GM12878 (cell line): ENCODE results near the gene TBC1D5. TPM values are rescaled to one million over a fixed set of nuclear protein-coding genes. Genes with fewer than 3 reads are reported as not detected.

Experiments
- ATF2 ChIP-seq: IDR thresholded peaks from 2 replicates; pipeline ENCODE4 v1.6.1; 2012; ENCODE audit warnings: low read length, inconsistent platforms
- CTCF ChIP-seq, 3 experiments: IDR thresholded peaks in 2 of 3; conservative IDR thresholded peaks in 1 of 3; 2 replicates each; pipeline ENCODE4 v1.5.1; 2011; ENCODE audit warnings: low read depth in 3 of 3, low read length in 3 of 3, mild to moderate bottlenecking in 3 of 3, control low read depth in 2 of 3, moderate library complexity in 2 of 3, inconsistent platforms in 1 of 3, mixed read lengths in 1 of 3; ENCODE audit not compliant: control insufficient read depth in 2 of 3, insufficient read depth in 1 of 3; ENCODE audit errors: extremely low read depth in 1 of 3
- EP300 ChIP-seq, 2 experiments: fragments of 150-350 bp in 1 of 2; IDR thresholded peaks; 2 replicates each; pipeline ENCODE4 v1.6.1; 2011 to 2012; ENCODE audit warnings: low read depth in 2 of 2, low read length in 2 of 2, borderline replicate concordance in 1 of 2, improper control_type of control experiment in 1 of 2, inconsistent platforms in 1 of 2; ENCODE audit not compliant: control insufficient read depth in 1 of 2
- FOXM1 ChIP-seq: IDR thresholded peaks from 2 replicates; pipeline ENCODE4 v1.6.1; 2012; ENCODE audit warnings: low read depth, mild to moderate bottlenecking, inconsistent platforms, low read length, moderate library complexity
- HSF1 ChIP-seq: fragments of 150-350 bp; IDR thresholded peaks from 2 replicates; pipeline ENCODE4 v1.6.1; 2014; ENCODE audit warnings: mild to moderate bottlenecking, low read depth, low read length
- LARP7 ChIP-seq: fragments of 450-650 bp; IDR thresholded peaks from 2 replicates; pipeline ENCODE4 v1.6.1; 2017; ENCODE audit warnings: mild to moderate bottlenecking
- MYB ChIP-seq: fragments of 150-350 bp; IDR thresholded peaks from 2 replicates; pipeline ENCODE4 v1.6.1; 2014; ENCODE audit warnings: mild to moderate bottlenecking, low read depth, low read length, borderline replicate concordance
- NFYA ChIP-seq: IDR thresholded peaks from 2 replicates; pipeline ENCODE4 v1.6.1; 2011; ENCODE audit warnings: low read depth, mild to moderate bottlenecking, low read length, improper control_type of control experiment, borderline replicate concordance
- PKNOX1 ChIP-seq: fragments of 450-650 bp; IDR thresholded peaks from 2 replicates; pipeline ENCODE4 v1.6.1; 2016; ENCODE audit warnings: mild to moderate bottlenecking
- RAD21 ChIP-seq: IDR thresholded peaks from 2 replicates; pipeline ENCODE4 v1.6.1; 2011; ENCODE audit warnings: mild to moderate bottlenecking, low read depth, low read length, moderate library complexity; ENCODE audit not compliant: insufficient read depth
- SKIL ChIP-seq: fragments of 450-650 bp; IDR thresholded peaks from 2 replicates; pipeline ENCODE4 v1.6.1; 2017; ENCODE audit warnings: mild to moderate bottlenecking, low read depth, inconsistent platforms; ENCODE audit not compliant: poor library complexity, severe bottlenecking
- SP1 ChIP-seq: IDR thresholded peaks from one replicate; pipeline ENCODE4 v1.6.1; 2011; ENCODE audit warnings: low read depth, low read length
- SRF ChIP-seq, 2 experiments: IDR thresholded peaks; 2 replicates each; pipeline ENCODE4 v1.6.1; 2011; ENCODE audit warnings: low read depth in 2 of 2, low read length in 2 of 2, mild to moderate bottlenecking in 1 of 2, moderate library complexity in 1 of 2
- USF2 ChIP-seq: IDR thresholded peaks from 2 replicates; pipeline ENCODE4 v1.6.1; 2011; ENCODE audit warnings: low read depth, low read length, improper control_type of control experiment, borderline replicate concordance
- YY1 ChIP-seq: IDR thresholded peaks from 2 replicates; pipeline ENCODE4 v1.6.1; 2011; ENCODE audit warnings: low read depth, mild to moderate bottlenecking, low read length
- ZBTB33 ChIP-seq: fragments of 450-650 bp; IDR thresholded peaks from 2 replicates; pipeline ENCODE4 v1.6.1; 2017; ENCODE audit warnings: mild to moderate bottlenecking
- ZSCAN29 ChIP-seq: fragments of 450-650 bp; IDR thresholded peaks from 2 replicates; pipeline ENCODE4 v1.6.1; 2017; ENCODE audit warnings: mild to moderate bottlenecking, moderate library complexity
- polyA plus RNA-seq, 11 experiments: library from polyadenylated mRNA; depleted of rRNA in 4 of 11; unstranded in 6 of 11; stranded (reverse) in 5 of 11; fragments of >200 nt; fragmentation: Nextera tagmentation in 4 of 11; fragmentation: Illumina TruSeq in 1 of 11; extraction: Ambion mirVana in 4 of 11; extraction: Trizol in 1 of 11; gene quantifications; 1 replicate in 1 of 11; 2 replicates in 10 of 11; pipeline versions ENCODE4 v1.2.1 to v1.2.3, GENCODE V29; 2011 to 2016; ENCODE audit warnings: inconsistent platforms in 2 of 11, missing spikeins in 2 of 11, low read depth in 1 of 11
- total RNA-seq, 4 experiments: library from RNA; depleted of rRNA in 3 of 4; stranded (reverse); fragments of >200 nt in 3 of 4; fragmentation: Illumina TruSeq in 1 of 4; extraction: Trizol in 1 of 4; gene quantifications; 2 replicates each; pipeline versions ENCODE4 v1.2.1 to v1.2.3, GENCODE V29; 2013 to 2021

Gene TBC1D5
- total and polyA plus RNA-seq, 10 of the 15 experiments (the other 5 are each of a cell fraction or from before 2014, with no cell fraction given), result 5.5 to 61.0 (median 43.8) TPM

- TF ChIP-seq SKIL (peak; percentile 69), LARP7 (no peak), MYB (no peak), YY1 (no peak), ATF2 (peak; percentile 83), SP1 (peak; percentile 16), USF2 (no peak), EP300 (IDR thresholded peaks at IDR 0.05; ENCODE audit: borderline replicate concordance in 1 of 2, control insufficient read depth in 1 of 2, low read depth in 2 of 2, low read length in 2 of 2) (peak; percentile 82 to 97), ZSCAN29 (no peak), HSF1 (no peak), CTCF (IDR thresholded peaks at IDR 0.05 in 2 of 3, conservative IDR thresholded peaks at IDR 0.05 in 1 of 3; ENCODE audit: control insufficient read depth in 2 of 3, extremely low read depth in 1 of 3, insufficient read depth in 1 of 3, low read depth in 3 of 3, low read length in 3 of 3) (no peak), NFYA (no peak), ZBTB33 (no peak), PKNOX1 (peak; percentile 93), SRF (IDR thresholded peaks at IDR 0.05; ENCODE audit: low read depth in 2 of 2, low read length in 2 of 2) (no peak), RAD21 (no peak), FOXM1 (peak; percentile 80; the same call in 1 of the 2 replicates)
These were observed 562.8 kb downstream of the TBC1D5 start (continued) for GRCh38 chr3:17179381-17180205.
